Esophagus muscularis mucosa (tissue), 4 donors: ENCODE results near the gene UPF2. TPM values are rescaled to one million over a fixed set of nuclear protein-coding genes. Genes with fewer than 3 reads are reported as not detected.

Experiments
- DNase-seq: peaks from one replicate; pipeline ENCODE4 v3.0.0-alpha.2; 2017; ENCODE audit errors: extremely low spot score
- H3K27ac ChIP-seq, 4 donors: fragments of 200-600 bp; sonication (generic); replicated peaks in 1 of 4; 1 replicate in 3 of 4; 2 replicates in 1 of 4; pipeline ENCODE4 v1.5.1; 2016 to 2019; ENCODE audit warnings: mild to moderate bottlenecking in 1 of 4
- H3K27me3 ChIP-seq, 4 donors: fragments of 200-600 bp; sonication (generic); one replicate each; pipeline versions ENCODE4 v1.5.1 to v1.6.0; 2016 to 2019
- H3K36me3 ChIP-seq, 4 donors: fragments of 200-600 bp; sonication (generic); one replicate each; pipeline ENCODE4 v1.5.1; 2016 to 2019
- H3K4me1 ChIP-seq, 4 donors: fragments of 200-600 bp; sonication (generic); one replicate each; pipeline ENCODE4 v1.5.1; 2016 to 2019
- H3K4me3 ChIP-seq, 4 donors: fragments of 200-600 bp; sonication (generic); 1 replicate in 2 of 4; 2 replicates in 2 of 4; pipeline ENCODE4 v1.5.1; 2016 to 2019; ENCODE audit warnings: mild to moderate bottlenecking in 4 of 4, moderate library complexity in 1 of 4
- H3K9me3 ChIP-seq, 4 donors: fragments of 200-600 bp; sonication (generic); 1 replicate in 3 of 4; 2 replicates in 1 of 4; pipeline ENCODE4 v1.5.1; 2016 to 2019
- EP300 ChIP-seq: sonication (generic); formaldehyde crosslinking; IDR thresholded peaks from one replicate; pipeline ENCODE4 v1.6.1; 2017; ENCODE audit warnings: antibody characterized with exemption
- POLR2A ChIP-seq: fragments of 450-650 bp; IDR thresholded peaks from one replicate; pipeline ENCODE4 v1.6.1; 2017; ENCODE audit warnings: antibody characterized with exemption, moderate library complexity, mild to moderate bottlenecking, low read depth
- POLR2AphosphoS5 ChIP-seq, 2 donors: sonication (generic); formaldehyde crosslinking; IDR thresholded peaks; one replicate each; pipeline ENCODE4 v1.6.1; 2017; ENCODE audit warnings: antibody characterized with exemption in 2 of 2
- WGBS: methylation state at CpG from one replicate; pipeline ENCODE4 v1.1.5; 2018; 5-methylcytosine and 5-hydroxymethylcytosine counted together
- intact Hi-C: fragments of 100-400 bp; cut with DNase I; formaldehyde crosslinking; loops from one replicate; pipeline ENCODE4 v1.15.1; 2023
- total RNA-seq, 4 donors: library from RNA; depleted of rRNA; stranded (reverse); fragments of >200 nt; gene quantifications; one replicate each; pipeline versions ENCODE4 v1.1.0 to v1.2.1, GENCODE V29; 2016
- TF ChIP-seq, protein P1 (sequence below), 3 experiments: fragments of 200-600 bp in 2 of 3; fragments of 450-650 bp in 1 of 3; sonication (generic) in 2 of 3; IDR thresholded peaks; one replicate each; pipeline ENCODE4 v1.5.1; 2017 to 2019; ENCODE audit warnings: antibody characterized with exemption in 3 of 3, mild to moderate bottlenecking in 2 of 3, moderate library complexity in 1 of 3

Gene UPF2
- total RNA-seq, 4 donors from 2014 or later, result 26.0 to 38.6 (median 28.0) TPM

DNA sequence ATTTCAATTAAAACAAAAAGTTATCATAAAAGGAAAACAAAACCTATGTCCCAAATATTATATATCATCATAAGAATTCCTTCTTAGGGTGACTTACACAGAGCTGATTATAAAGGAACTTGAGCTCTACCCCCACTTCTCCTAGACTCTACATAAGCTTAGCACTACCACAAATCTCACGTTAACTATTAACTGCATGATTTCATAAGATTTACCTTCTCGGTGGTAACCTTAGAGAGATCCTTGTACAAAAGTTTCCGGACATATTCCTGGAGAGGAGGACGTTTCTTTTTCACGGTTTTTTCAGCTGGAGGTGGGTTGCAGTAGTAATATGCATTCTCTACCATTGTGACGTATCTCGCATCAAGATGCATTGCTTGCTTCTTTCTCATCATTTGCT lies 83.7 kb downstream of the UPF2 start:
- TF ChIP-seq POLR2AphosphoS5 (IDR thresholded peaks at IDR 0.05), result no peak
- TF ChIP-seq, protein P1, sequence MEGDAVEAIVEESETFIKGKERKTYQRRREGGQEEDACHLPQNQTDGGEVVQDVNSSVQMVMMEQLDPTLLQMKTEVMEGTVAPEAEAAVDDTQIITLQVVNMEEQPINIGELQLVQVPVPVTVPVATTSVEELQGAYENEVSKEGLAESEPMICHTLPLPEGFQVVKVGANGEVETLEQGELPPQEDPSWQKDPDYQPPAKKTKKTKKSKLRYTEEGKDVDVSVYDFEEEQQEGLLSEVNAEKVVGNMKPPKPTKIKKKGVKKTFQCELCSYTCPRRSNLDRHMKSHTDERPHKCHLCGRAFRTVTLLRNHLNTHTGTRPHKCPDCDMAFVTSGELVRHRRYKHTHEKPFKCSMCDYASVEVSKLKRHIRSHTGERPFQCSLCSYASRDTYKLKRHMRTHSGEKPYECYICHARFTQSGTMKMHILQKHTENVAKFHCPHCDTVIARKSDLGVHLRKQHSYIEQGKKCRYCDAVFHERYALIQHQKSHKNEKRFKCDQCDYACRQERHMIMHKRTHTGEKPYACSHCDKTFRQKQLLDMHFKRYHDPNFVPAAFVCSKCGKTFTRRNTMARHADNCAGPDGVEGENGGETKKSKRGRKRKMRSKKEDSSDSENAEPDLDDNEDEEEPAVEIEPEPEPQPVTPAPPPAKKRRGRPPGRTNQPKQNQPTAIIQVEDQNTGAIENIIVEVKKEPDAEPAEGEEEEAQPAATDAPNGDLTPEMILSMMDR (IDR thresholded peaks at IDR 0.05), result no peak
- no peak for TF ChIP-seq POLR2A
- no peak for TF ChIP-seq EP300
- no peak for DNase-seq
- Histone ChIP-seq H3K27ac (no peak overlapping the region), H3K4me3 (no peak overlapping the region), H3K4me1 (no peaks in the 10 kb centered on the region), H3K27me3 (no peaks in the 10 kb centered on the region), H3K9me3 (no peaks in the 10 kb centered on the region), H3K36me3 (peaks cover 38 to 99% (median 88%) of the 10 kb centered on the region in 4 donors)
- WGBS, result 94% methylated on average over 7 of the region's 7 CpGs
- intact Hi-C loops, result no loop called here

DNA sequence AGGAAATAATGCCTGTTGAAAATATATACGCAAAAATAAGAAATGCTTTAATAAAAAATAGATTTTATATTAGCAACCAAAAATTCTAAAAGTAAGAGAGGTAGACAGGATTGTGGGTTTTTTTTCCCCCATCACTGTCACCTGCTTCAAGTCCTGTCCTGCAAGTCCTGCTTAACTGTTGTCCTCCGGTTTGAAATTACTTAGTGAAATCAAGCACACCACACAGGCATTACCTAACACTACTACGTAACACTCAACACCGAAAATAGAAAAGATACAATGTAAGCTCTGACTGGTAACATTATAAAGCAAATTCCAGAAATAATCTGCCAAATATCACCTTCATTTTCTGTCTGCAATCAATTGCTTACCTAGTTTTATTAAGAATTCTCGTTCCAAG lies 90.9 kb downstream of the UPF2 start:
- DNase-seq, result no peak
- H3K4me1 ChIP-seq, result no peaks in the 10 kb centered on the region
- H3K27ac ChIP-seq, result no peak overlapping the region
- intact Hi-C loops, result no loop called here
- H3K4me3 ChIP-seq, result no peak overlapping the region
- H3K27me3 ChIP-seq, result no peaks in the 10 kb centered on the region
- TF ChIP-seq, protein P1 (IDR thresholded peaks at IDR 0.05), result no peak
- TF ChIP-seq POLR2AphosphoS5 (IDR thresholded peaks at IDR 0.05) (no peak), EP300 (no peak), POLR2A (no peak)
- H3K9me3 ChIP-seq, result no peaks in the 10 kb centered on the region
- peaks cover 16 to 84% (median 57%) of the 10 kb centered on the region in 4 donors for H3K36me3 ChIP-seq
- WGBS, result 97% methylated on average over 5 of the region's 5 CpGs

DNA sequence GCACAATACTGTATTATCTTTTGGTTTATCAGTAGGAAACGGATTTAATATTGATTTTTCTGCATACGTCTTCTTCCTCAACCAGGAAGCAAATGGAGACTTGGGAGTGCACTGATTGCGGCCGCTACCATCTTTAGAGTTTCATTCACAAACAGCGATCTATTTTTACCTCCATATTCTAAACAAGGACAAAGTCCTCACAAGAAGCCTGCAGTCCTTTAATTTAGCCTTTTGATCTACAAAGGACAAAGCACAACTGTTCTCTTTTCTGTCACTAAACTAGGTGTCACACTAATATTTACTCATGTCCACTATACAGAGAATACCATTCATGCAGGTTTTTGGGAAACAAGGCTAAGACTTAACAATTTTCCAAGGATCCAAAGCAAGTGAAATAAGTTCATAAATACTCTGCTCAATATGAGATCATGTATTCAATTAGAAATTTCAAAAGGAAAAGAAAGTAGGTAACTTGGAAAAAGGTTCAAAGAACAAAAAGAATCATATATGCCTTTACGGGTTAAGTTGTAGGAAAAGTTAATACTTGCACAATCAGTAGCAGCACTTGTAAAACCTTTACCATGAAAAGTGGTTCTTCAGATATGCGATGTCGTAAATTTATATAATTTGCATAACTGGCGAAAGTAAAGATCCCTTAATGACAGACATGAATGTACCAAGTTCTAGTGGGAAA lies 92.1 kb downstream of the UPF2 start:
- H3K27me3 ChIP-seq, result no peaks in the 10 kb centered on the region
- TF ChIP-seq EP300, result no peak
- no peak for TF ChIP-seq POLR2A
- TF ChIP-seq, protein P1 (IDR thresholded peaks at IDR 0.05), result no peak
- no peak for TF ChIP-seq POLR2AphosphoS5 (IDR thresholded peaks at IDR 0.05)
- no peak overlapping the region for H3K4me3 ChIP-seq
- no peak overlapping the region for H3K27ac ChIP-seq
- peaks cover 4 to 74% (median 47%) of the 10 kb centered on the region in 4 donors for H3K36me3 ChIP-seq
- H3K9me3 ChIP-seq, result no peaks in the 10 kb centered on the region
- H3K4me1 ChIP-seq, result peaks cover 0 to 9% (median 4%) of the 10 kb centered on the region in 4 donors
- WGBS, result 96% methylated on average over 9 of the region's 9 CpGs
- intact Hi-C loops, result no loop called here
- no peak for DNase-seq

DNA sequence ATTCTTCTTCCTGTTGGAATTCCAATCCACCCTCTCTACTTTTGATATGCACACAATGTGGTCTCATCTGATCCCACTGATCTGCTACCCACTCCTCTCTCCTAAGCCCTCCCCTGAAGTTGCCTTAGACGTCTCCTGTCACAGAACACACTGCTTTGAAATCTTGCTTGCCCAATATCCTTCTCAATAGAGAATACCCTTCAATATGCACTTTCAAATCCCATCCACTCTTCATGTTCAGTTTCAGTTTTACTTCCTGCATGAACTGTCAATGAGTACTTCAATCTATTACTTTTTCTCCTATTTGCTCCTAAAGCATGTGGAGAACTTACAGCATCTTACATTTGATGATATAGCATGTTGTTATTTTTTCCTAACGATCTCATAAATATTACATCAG lies 93.5 kb downstream of the UPF2 start:
- 81% methylated on average over 2 of the region's 2 CpGs for WGBS
- Histone ChIP-seq H3K4me3 (no peak overlapping the region), H3K9me3 (no peaks in the 10 kb centered on the region), H3K36me3 (peaks cover 0 to 61% (median 38%) of the 10 kb centered on the region in 4 donors), H3K27me3 (no peaks in the 10 kb centered on the region), H3K27ac (no peak overlapping the region), H3K4me1 (peaks cover 0 to 12% (median 5%) of the 10 kb centered on the region in 4 donors)
- TF ChIP-seq POLR2AphosphoS5 (IDR thresholded peaks at IDR 0.05) (no peak), EP300 (no peak)
- TF ChIP-seq, protein P1 (IDR thresholded peaks at IDR 0.05), result no peak
- intact Hi-C loops, result no loop called here
- no peak for DNase-seq

DNA sequence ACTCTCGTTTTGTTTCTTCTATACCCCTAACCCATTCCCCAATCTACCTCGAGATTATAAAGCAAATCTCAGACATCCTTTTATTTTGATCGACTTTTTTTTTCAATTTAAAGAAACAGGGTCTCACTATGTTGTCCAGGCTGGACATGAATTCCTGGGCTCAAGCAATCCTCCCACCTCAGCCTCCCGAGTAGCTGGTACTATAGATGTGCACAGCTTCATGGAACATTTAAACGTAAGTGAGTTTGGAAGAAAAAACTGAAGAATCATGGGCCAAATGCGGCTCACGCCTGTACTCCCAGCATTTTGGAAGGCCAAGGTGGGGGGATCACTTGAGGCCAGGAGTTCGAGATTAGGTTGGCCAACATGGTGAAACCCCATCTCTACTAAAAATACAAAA lies 96.0 kb downstream of the UPF2 start:
- intact Hi-C loops, result no loop called here
- Histone ChIP-seq H3K9me3 (no peaks in the 10 kb centered on the region), H3K4me1 (peaks cover 0 to 12% (median 5%) of the 10 kb centered on the region in 4 donors), H3K36me3 (peaks cover 8 to 68% (median 41%) of the 10 kb centered on the region in 4 donors), H3K27me3 (no peaks in the 10 kb centered on the region), H3K4me3 (no peak overlapping the region), H3K27ac (no peak overlapping the region)
- WGBS, result 96% methylated on average over 8 of the region's 8 CpGs
- no peak for DNase-seq
- TF ChIP-seq POLR2AphosphoS5 (IDR thresholded peaks at IDR 0.05) (no peak), POLR2A (no peak), EP300 (no peak)
- TF ChIP-seq, protein P1 (IDR thresholded peaks at IDR 0.05), result no peak
